ENCODE measurements around the gene SMIM38. TPM values are rescaled to one million over a fixed set of nuclear protein-coding genes. Genes with fewer than 3 reads are reported as not detected.

SMIM38 gene
- total and polyA plus RNA-seq, 2 donors from 2014 or later: 0.19 to 0.63 TPM

DNA sequence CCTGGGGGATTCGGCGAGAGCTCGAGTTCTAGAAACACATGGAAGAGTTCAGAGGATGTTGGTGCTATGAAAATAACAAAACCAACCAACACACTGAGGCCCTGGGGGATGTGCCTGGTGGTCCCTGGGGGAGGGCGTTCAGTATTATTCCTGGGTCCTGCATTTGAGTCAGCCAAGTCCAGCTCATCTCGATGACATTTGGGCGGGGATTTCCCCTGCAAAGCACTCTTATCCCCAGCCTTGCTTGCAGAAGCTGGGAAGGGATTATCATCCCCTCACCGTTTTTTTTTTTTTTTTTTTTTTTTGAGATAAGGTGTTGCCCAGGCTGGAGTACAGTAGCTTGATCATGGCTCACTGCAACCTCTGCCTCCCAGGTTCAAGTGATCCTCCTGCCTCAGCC is 2.1 kb upstream of the SMIM38 start:
- peaks cover 0 to 2% (median 0%) of the 10 kb centered on the region in 3 donors for H3K4me1 ChIP-seq (ENCODE audit: control insufficient read depth in 2 of 3, insufficient read depth in 2 of 3, low read depth in 1 of 3, low read length in 3 of 3)
- H3K9ac ChIP-seq (ENCODE audit: low read length in 3 of 3): no peak overlapping the region
- no peak overlapping the region for H3K27ac ChIP-seq (ENCODE audit: low read depth in 2 of 2, low read length in 2 of 2)
- no peak overlapping the region for H3K4me3 ChIP-seq (ENCODE audit: low read length in 3 of 3)
- H3K9me3 ChIP-seq (ENCODE audit: control insufficient read depth in 2 of 3, insufficient read depth in 1 of 3, low read length in 3 of 3): no peaks in the 10 kb centered on the region
- H3K36me3 ChIP-seq (ENCODE audit: control insufficient read depth in 2 of 3, insufficient read depth in 3 of 3, low read length in 3 of 3): no peaks in the 10 kb centered on the region
- TF ChIP-seq, protein P1, sequence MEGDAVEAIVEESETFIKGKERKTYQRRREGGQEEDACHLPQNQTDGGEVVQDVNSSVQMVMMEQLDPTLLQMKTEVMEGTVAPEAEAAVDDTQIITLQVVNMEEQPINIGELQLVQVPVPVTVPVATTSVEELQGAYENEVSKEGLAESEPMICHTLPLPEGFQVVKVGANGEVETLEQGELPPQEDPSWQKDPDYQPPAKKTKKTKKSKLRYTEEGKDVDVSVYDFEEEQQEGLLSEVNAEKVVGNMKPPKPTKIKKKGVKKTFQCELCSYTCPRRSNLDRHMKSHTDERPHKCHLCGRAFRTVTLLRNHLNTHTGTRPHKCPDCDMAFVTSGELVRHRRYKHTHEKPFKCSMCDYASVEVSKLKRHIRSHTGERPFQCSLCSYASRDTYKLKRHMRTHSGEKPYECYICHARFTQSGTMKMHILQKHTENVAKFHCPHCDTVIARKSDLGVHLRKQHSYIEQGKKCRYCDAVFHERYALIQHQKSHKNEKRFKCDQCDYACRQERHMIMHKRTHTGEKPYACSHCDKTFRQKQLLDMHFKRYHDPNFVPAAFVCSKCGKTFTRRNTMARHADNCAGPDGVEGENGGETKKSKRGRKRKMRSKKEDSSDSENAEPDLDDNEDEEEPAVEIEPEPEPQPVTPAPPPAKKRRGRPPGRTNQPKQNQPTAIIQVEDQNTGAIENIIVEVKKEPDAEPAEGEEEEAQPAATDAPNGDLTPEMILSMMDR (IDR thresholded peaks at IDR 0.05; ENCODE audit: borderline replicate concordance, extremely low read depth, insufficient read depth): no peak
- no peaks in the 10 kb centered on the region for H3K27me3 ChIP-seq (ENCODE audit: control insufficient read depth, insufficient read depth, low read length)
- intact Hi-C loops (cut with DNase I): no loop called here
- FAIRE-seq (no peak), DNase-seq (no peak)

DNA sequence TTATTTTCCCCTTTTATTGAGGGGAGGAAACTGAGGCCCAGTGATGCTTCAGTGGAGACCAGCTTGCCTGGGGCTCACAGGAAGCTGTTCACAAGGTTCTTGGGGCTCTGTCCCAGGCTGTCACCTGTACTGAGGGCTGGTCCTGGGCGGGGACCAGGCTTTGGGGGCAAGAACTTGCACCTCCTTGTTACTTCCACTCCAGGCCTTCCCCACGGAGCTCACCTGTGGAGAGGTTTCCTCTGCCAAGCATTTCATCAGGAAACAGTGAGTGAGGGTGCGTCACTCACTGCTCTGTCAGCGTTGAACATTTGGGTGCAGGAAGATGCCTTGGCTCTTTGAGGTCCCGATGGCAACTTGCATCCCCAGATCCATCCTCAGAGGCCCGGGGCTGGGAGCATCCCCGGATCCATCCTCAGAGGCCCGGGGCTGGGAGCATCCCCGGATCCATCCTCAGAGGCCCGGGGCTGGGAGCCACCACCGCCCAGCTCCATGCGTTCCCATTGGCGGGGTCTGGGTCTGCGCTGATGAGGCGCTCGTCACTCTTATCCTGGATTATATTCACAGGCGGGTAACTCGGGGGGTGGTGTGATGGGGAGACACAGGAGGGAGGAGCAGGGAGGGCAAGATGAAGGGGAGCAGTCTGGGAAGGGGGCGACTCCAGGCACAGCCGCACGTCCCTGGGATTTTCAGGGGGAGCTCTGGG is 1.4 kb upstream of the SMIM38 start:
- H3K9me3 ChIP-seq (ENCODE audit: control insufficient read depth in 2 of 3, insufficient read depth in 1 of 3, low read length in 3 of 3): no peaks in the 10 kb centered on the region
- no peaks in the 10 kb centered on the region for H3K27me3 ChIP-seq (ENCODE audit: control insufficient read depth, insufficient read depth, low read length)
- TF ChIP-seq, protein P1 (IDR thresholded peaks at IDR 0.05; ENCODE audit: borderline replicate concordance, extremely low read depth, insufficient read depth): no peak
- DNase-seq: no peak
- no peaks in the 10 kb centered on the region for H3K36me3 ChIP-seq (ENCODE audit: control insufficient read depth in 2 of 3, insufficient read depth in 3 of 3, low read length in 3 of 3)
- intact Hi-C loops (cut with DNase I): no loop called here
- H3K4me1 ChIP-seq (ENCODE audit: control insufficient read depth in 2 of 3, insufficient read depth in 2 of 3, low read depth in 1 of 3, low read length in 3 of 3): peaks cover 0 to 2% (median 0%) of the 10 kb centered on the region in 3 donors
- no peak for FAIRE-seq
- H3K4me3 ChIP-seq (ENCODE audit: low read length in 3 of 3): no peak overlapping the region
- no peak overlapping the region for H3K27ac ChIP-seq (ENCODE audit: low read depth in 2 of 2, low read length in 2 of 2)
- H3K9ac ChIP-seq (ENCODE audit: low read length in 3 of 3): no peak overlapping the region

DNA sequence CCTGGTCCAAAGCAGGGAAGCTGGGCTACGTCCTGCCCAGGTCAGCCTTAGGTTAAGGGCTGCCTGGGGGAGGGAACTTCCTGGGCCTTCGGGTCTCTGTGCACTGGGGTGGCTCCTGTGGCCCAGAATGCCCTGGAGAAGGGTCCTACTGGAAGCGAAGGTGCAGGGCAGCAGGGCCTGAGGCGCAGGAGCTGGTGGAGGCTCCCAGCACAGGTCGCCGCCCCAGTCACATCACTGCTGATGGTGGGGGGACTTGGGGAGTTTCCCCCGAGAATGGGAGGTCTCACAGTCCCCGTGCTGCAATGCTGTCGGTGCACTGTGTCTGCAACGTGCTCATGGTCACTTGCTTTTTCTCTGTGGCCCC is 815 bp upstream of the SMIM38 start:
- no peak overlapping the region for H3K9ac ChIP-seq (ENCODE audit: low read length in 3 of 3)
- TF ChIP-seq, protein P1 (IDR thresholded peaks at IDR 0.05; ENCODE audit: borderline replicate concordance, extremely low read depth, insufficient read depth): no peak
- intact Hi-C loops (cut with DNase I): no loop called here
- no peaks in the 10 kb centered on the region for H3K9me3 ChIP-seq (ENCODE audit: control insufficient read depth in 2 of 3, insufficient read depth in 1 of 3, low read length in 3 of 3)
- no peaks in the 10 kb centered on the region for H3K36me3 ChIP-seq (ENCODE audit: control insufficient read depth in 2 of 3, insufficient read depth in 3 of 3, low read length in 3 of 3)
- no peaks in the 10 kb centered on the region for H3K27me3 ChIP-seq (ENCODE audit: control insufficient read depth, insufficient read depth, low read length)
- H3K4me3 ChIP-seq (ENCODE audit: low read length in 3 of 3): no peak overlapping the region
- no peak for DNase-seq
- H3K27ac ChIP-seq (ENCODE audit: low read depth in 2 of 2, low read length in 2 of 2): no peak overlapping the region
- FAIRE-seq: no peak
- H3K4me1 ChIP-seq (ENCODE audit: control insufficient read depth in 2 of 3, insufficient read depth in 2 of 3, low read depth in 1 of 3, low read length in 3 of 3): peaks cover 0 to 2% (median 0%) of the 10 kb centered on the region in 3 donors

All from kidney (tissue), 14 donors.